IPS-18a (cell line): ENCODE results near the gene CSNK1D.

ENCODE experiments used
- H3K27ac ChIP-seq: one replicate; pipeline ENCODE4 v1.5.1; 2013; ENCODE audit warnings: low read length
- H3K27me3 ChIP-seq: one replicate; pipeline ENCODE4 v1.6.1; 2013; ENCODE audit warnings: mild to moderate bottlenecking, low read length; ENCODE audit not compliant: control insufficient read depth, insufficient read depth
- H3K36me3 ChIP-seq: one replicate; pipeline ENCODE4 v1.6.1; 2013; ENCODE audit warnings: low read depth, low read length; ENCODE audit not compliant: control insufficient read depth
- H3K4me1 ChIP-seq: one replicate; pipeline ENCODE4 v1.6.1; 2013; ENCODE audit warnings: low read depth, low read length; ENCODE audit not compliant: control insufficient read depth
- H3K4me3 ChIP-seq: one replicate; pipeline ENCODE4 v1.5.1; 2013; ENCODE audit warnings: low read length
- H3K9ac ChIP-seq: one replicate; pipeline ENCODE4 v1.6.1; 2013; ENCODE audit warnings: mild to moderate bottlenecking, low read length, moderate library complexity
- H3K9me3 ChIP-seq: one replicate; pipeline ENCODE4 v1.6.1; 2013; ENCODE audit warnings: low read depth, low read length; ENCODE audit not compliant: control insufficient read depth

The CSNK1D gene

DNA sequence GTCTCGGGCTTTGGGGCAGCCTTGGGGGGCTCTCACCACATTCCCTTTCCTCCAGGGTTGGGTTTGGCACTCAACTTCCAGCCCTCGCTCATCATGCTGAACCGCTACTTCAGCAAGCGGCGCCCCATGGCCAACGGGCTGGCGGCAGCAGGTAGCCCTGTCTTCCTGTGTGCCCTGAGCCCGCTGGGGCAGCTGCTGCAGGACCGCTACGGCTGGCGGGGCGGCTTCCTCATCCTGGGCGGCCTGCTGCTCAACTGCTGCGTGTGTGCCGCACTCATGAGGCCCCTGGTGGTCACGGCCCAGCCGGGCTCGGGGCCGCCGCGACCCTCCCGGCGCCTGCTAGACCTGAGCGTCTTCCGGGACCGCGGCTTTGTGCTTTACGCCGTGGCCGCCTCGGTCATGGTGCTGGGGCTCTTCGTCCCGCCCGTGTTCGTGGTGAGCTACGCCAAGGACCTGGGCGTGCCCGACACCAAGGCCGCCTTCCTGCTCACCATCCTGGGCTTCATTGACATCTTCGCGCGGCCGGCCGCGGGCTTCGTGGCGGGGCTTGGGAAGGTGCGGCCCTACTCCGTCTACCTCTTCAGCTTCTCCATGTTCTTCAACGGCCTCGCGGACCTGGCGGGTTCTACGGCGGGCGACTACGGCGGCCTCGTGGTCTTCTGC is 36.3 kb downstream of the CSNK1D start:
- Histone ChIP-seq H3K4me3 (no peak overlapping the region), H3K9ac (no peak overlapping the region), H3K4me1 (peaks cover 2% of the 10 kb centered on the region), H3K9me3 (no peaks in the 10 kb centered on the region), H3K36me3 (peaks cover under 1% of the 10 kb centered on the region), H3K27me3 (peaks cover 13% of the 10 kb centered on the region), H3K27ac (no peak overlapping the region)

GRCh38 chr17:82236142-82236971 is 37.1 kb downstream of the CSNK1D start:
- no peak overlapping the region for H3K9ac ChIP-seq
- H3K4me1 ChIP-seq: peaks cover 4% of the 10 kb centered on the region
- H3K27ac ChIP-seq: no peak overlapping the region

GRCh38 chr17:82235775-82236141 is 37.7 kb downstream of the CSNK1D start:
- peaks cover 4% of the 10 kb centered on the region for H3K4me1 ChIP-seq
- no peaks in the 10 kb centered on the region for H3K36me3 ChIP-seq
- H3K9me3 ChIP-seq: no peaks in the 10 kb centered on the region
- H3K9ac ChIP-seq: no peak overlapping the region
- H3K4me3 ChIP-seq: no peak overlapping the region
- H3K27me3 ChIP-seq: peaks cover 27% of the 10 kb centered on the region
- no peak overlapping the region for H3K27ac ChIP-seq

More at GRCh38 chr17:82236142-82236971, 37.1 kb downstream of the CSNK1D start:
- Histone ChIP-seq H3K27me3 (peaks cover 21% of the 10 kb centered on the region), H3K4me3 (no peak overlapping the region), H3K9me3 (no peaks in the 10 kb centered on the region), H3K36me3 (no peaks in the 10 kb centered on the region)

- H3K4me1 ChIP-seq: peaks cover 4% of the 10 kb centered on the region
- no peak overlapping the region for H3K27ac ChIP-seq
- no peak overlapping the region for H3K9ac ChIP-seq
- no peaks in the 10 kb centered on the region for H3K36me3 ChIP-seq
- peaks cover 33% of the 10 kb centered on the region for H3K27me3 ChIP-seq
- no peaks in the 10 kb centered on the region for H3K9me3 ChIP-seq
- no peak overlapping the region for H3K4me3 ChIP-seq
Observed at GRCh38 chr17:82235056-82235774, 38.3 kb downstream of the CSNK1D start.

GRCh38 chr17:82234211-82235055 is 39.1 kb downstream of the CSNK1D start:
- peaks cover 4% of the 10 kb centered on the region for H3K4me1 ChIP-seq
- H3K36me3 ChIP-seq: no peaks in the 10 kb centered on the region
- H3K9me3 ChIP-seq: no peaks in the 10 kb centered on the region
- H3K4me3 ChIP-seq: no peak overlapping the region
- no peak overlapping the region for H3K9ac ChIP-seq
- H3K27me3 ChIP-seq: peaks cover 41% of the 10 kb centered on the region
- H3K27ac ChIP-seq: no peak overlapping the region

DNA sequence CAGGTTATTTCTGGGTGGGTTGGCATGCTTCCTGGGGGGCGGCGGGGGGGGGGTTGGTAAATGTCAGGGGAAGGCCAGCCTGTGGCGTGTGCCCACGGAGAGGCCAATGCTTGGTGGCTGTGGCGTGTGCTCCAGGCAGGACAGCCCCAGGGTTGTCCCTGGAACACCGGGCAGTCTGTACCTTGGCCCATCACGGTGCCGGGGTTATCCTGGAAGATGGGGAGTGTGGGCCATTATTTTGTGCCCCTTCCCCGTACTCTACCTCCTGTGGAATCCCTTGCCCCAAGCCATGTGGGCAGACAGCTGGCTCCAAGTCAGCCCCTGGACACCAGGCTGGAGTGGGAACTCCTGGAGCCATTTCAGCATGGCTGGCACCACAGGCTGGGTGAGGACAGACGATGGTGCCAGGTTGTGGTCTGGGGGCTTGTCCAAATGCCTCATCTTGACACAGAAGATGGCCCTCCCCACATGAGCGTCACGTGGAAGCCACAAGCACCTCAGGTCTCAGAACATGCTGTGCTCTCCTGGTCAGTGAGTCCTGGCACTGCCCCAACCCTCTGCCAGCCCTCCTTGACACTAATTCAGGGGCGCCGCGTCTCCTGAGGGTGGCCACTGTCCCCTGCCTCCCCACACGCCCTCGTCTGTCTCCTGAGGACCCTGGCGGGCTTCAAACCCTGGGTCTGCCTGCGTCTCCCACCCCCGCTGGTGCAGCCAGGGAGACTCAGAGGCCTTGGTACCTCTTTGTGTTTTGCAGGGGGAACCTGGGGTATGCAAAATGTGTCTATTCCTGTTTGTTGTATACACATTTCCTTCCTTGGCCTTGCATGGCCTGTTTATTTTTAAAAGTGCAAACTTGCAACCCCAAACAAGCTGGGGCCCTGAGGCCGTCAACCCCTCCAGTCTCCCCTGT is 40.4 kb downstream of the CSNK1D start:
- H3K4me3 ChIP-seq: no peak overlapping the region

GRCh38 chr17:82232322-82232820 is 41.1 kb downstream of the CSNK1D start:
- H3K4me3 ChIP-seq: peak overlapping the region; percentile 51
- peaks cover 4% of the 10 kb centered on the region for H3K4me1 ChIP-seq
- no peak overlapping the region for H3K9ac ChIP-seq
- H3K9me3 ChIP-seq: no peaks in the 10 kb centered on the region
- H3K36me3 ChIP-seq: no peaks in the 10 kb centered on the region
- H3K27ac ChIP-seq: no peak overlapping the region
- H3K27me3 ChIP-seq: peaks cover 60% of the 10 kb centered on the region

More for the DNA sequence above, 40.4 kb downstream of the CSNK1D start:
- peaks cover 52% of the 10 kb centered on the region for H3K27me3 ChIP-seq
- no peak overlapping the region for H3K27ac ChIP-seq
- no peak overlapping the region for H3K9ac ChIP-seq
- H3K9me3 ChIP-seq: no peaks in the 10 kb centered on the region
- no peaks in the 10 kb centered on the region for H3K36me3 ChIP-seq
- peaks cover 4% of the 10 kb centered on the region for H3K4me1 ChIP-seq

- no peaks in the 10 kb centered on the region for H3K9me3 ChIP-seq
- H3K27me3 ChIP-seq: peaks cover 66% of the 10 kb centered on the region
- H3K4me3 ChIP-seq: peak overlapping the region; percentile 51
- peaks cover 4% of the 10 kb centered on the region for H3K4me1 ChIP-seq
- no peaks in the 10 kb centered on the region for H3K36me3 ChIP-seq
- no peak overlapping the region for H3K9ac ChIP-seq
- no peak overlapping the region for H3K27ac ChIP-seq
Observed at GRCh38 chr17:82231562-82232321, 41.8 kb downstream of the CSNK1D start.

DNA sequence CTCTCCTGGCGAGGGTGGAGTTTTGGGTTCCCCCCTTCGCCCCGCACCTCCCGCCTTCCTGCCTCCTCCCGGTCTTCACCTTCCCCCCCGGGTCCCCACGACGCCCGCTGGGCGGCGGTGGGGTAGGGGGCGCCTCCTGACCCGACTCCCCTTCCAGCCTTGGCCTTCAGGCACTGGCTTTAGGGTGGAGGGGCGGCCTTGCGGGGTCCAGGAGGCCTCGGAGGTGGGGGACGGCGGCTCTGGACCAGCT is 42.3 kb downstream of the CSNK1D start:
- Histone ChIP-seq H3K9ac (no peak overlapping the region), H3K4me1 (peaks cover 4% of the 10 kb centered on the region), H3K4me3 (peak overlapping the region; percentile 51), H3K36me3 (no peaks in the 10 kb centered on the region), H3K9me3 (no peaks in the 10 kb centered on the region), H3K27me3 (peaks cover 71% of the 10 kb centered on the region), H3K27ac (no peak overlapping the region)
